DOHH2 (cell line): ENCODE results near the gene WRAP53.

ENCODE experiments used
- H3F3A ChIP-seq: fragments of 200-600 bp; sonication (generic), shearing (Covaris generic); 2 replicates; pipeline ENCODE4 v1.6.0; 2016; ENCODE audit warnings: antibody characterized with exemption, mild to moderate bottlenecking; ENCODE audit not compliant: control insufficient read depth, insufficient read depth
- H3K27ac ChIP-seq: fragments of 200-600 bp; sonication (generic); 2 replicates; pipeline ENCODE4 v1.5.1; 2014; ENCODE audit warnings: low read depth, mild to moderate bottlenecking, low read length, moderate library complexity
- H3K27me3 ChIP-seq: fragments of 200-600 bp; sonication (generic); 2 replicates; pipeline ENCODE4 v1.6.1; 2014; ENCODE audit warnings: mild to moderate bottlenecking, low read length, mixed read lengths; ENCODE audit not compliant: control insufficient read depth
- H3K36me3 ChIP-seq: fragments of 200-600 bp; sonication (generic); 2 replicates; pipeline ENCODE4 v1.6.1; 2014; ENCODE audit warnings: mild to moderate bottlenecking, low read length, moderate library complexity, mixed read lengths; ENCODE audit not compliant: control insufficient read depth
- H3K4me1 ChIP-seq: fragments of 200-600 bp; sonication (generic); 2 replicates; pipeline ENCODE4 v1.6.1; 2014; ENCODE audit warnings: mild to moderate bottlenecking, low read length, mixed read lengths; ENCODE audit not compliant: control insufficient read depth
- H3K4me2 ChIP-seq: fragments of 200-600 bp; sonication (generic); 2 replicates; pipeline ENCODE4 v1.6.0; 2014; ENCODE audit warnings: mild to moderate bottlenecking, low read length, moderate library complexity
- H3K4me3 ChIP-seq: fragments of 200-600 bp; sonication (generic); 2 replicates; pipeline ENCODE4 v1.5.1; 2014; ENCODE audit warnings: mild to moderate bottlenecking, low read length, mixed read lengths
- H3K79me2 ChIP-seq: fragments of 200-600 bp; sonication (generic); 2 replicates; pipeline ENCODE4 v1.6.1; 2014; ENCODE audit warnings: mild to moderate bottlenecking, low read length, mixed read lengths; ENCODE audit not compliant: control insufficient read depth
- H3K9me2 ChIP-seq: fragments of 200-600 bp; sonication (generic); replicated peaks from 2 replicates; pipeline ENCODE4 v1.6.1; 2014; ENCODE audit warnings: mild to moderate bottlenecking, low read length, mixed read lengths; ENCODE audit not compliant: control insufficient read depth
- H3K9me3 ChIP-seq: fragments of 200-600 bp; sonication (generic); 2 replicates; pipeline ENCODE4 v1.6.1; 2014; ENCODE audit warnings: antibody characterized with exemption, low read length, mixed read lengths; ENCODE audit not compliant: control insufficient read depth, insufficient read depth
- H4K20me1 ChIP-seq: fragments of 200-600 bp; sonication (generic); 2 replicates; pipeline ENCODE4 v1.6.0; 2014; ENCODE audit warnings: low read depth, mild to moderate bottlenecking, antibody characterized with exemption, low read length, moderate library complexity; ENCODE audit not compliant: control insufficient read depth, insufficient read depth
- CTCF ChIP-seq: fragments of 200-600 bp; sonication (generic); IDR thresholded peaks from one replicate; pipeline ENCODE4 v1.5.1; 2014; ENCODE audit warnings: antibody characterized with exemption, mild to moderate bottlenecking, low read depth, low read length; ENCODE audit not compliant: poor library complexity, severe bottlenecking
- EZH2phosphoT487 ChIP-seq: fragments of 200-600 bp; sonication (generic); IDR thresholded peaks from 2 replicates; pipeline ENCODE4 v1.6.1; 2017; ENCODE audit warnings: borderline replicate concordance, mild to moderate bottlenecking, antibody characterized with exemption, low read length, moderate library complexity, mixed read lengths

WRAP53 gene

GRCh38 chr17:7674934-7675333 is 13.3 kb upstream of the WRAP53 start:
- Histone ChIP-seq H3K36me3 (peaks cover 75% of the 10 kb centered on the region), H3K27me3 (no peaks in the 10 kb centered on the region), H3K79me2 (peaks cover 29% of the 10 kb centered on the region), H3K4me3 (no peak overlapping the region), H4K20me1 (no peaks in the 10 kb centered on the region), H3K9me3 (peaks cover 8% of the 10 kb centered on the region), H3K4me2 (no peak overlapping the region), H3F3A (no peaks in the 10 kb centered on the region), H3K27ac (no peak overlapping the region), H3K4me1 (no peaks in the 10 kb centered on the region), H3K9me2 (no peaks in the 10 kb centered on the region)
- TF ChIP-seq EZH2phosphoT487 (no peak), CTCF (no peak)

- H3K4me2 ChIP-seq = no peak overlapping the region
- H3K4me1 ChIP-seq = no peaks in the 10 kb centered on the region
- H3K9me3 ChIP-seq = peaks cover 8% of the 10 kb centered on the region
- H3K79me2 ChIP-seq = peaks cover 44% of the 10 kb centered on the region
- H3K36me3 ChIP-seq = peaks cover 63% of the 10 kb centered on the region
- H3K27ac ChIP-seq = no peak overlapping the region
- H3K27me3 ChIP-seq = no peaks in the 10 kb centered on the region
- no peaks in the 10 kb centered on the region for H3K9me2 ChIP-seq
- no peak overlapping the region for H3K4me3 ChIP-seq
- H3F3A ChIP-seq = no peaks in the 10 kb centered on the region
- H4K20me1 ChIP-seq = no peaks in the 10 kb centered on the region
- no peak for TF ChIP-seq CTCF
- no peak for TF ChIP-seq EZH2phosphoT487
These were observed 11.7 kb upstream of the WRAP53 start for GRCh38 chr17:7676533-7676932.

GRCh38 chr17:7677388-7678067 is 10.7 kb upstream of the WRAP53 start:
- Histone ChIP-seq H3K4me3 (no peak overlapping the region), H3K36me3 (peaks cover 60% of the 10 kb centered on the region), H3K4me1 (no peaks in the 10 kb centered on the region), H3F3A (no peaks in the 10 kb centered on the region), H4K20me1 (peaks cover 2% of the 10 kb centered on the region; the same call in 1 of the 2 replicates), H3K4me2 (no peak overlapping the region), H3K9me3 (peaks cover 8% of the 10 kb centered on the region), H3K27ac (no peak overlapping the region), H3K79me2 (peaks cover 54% of the 10 kb centered on the region), H3K27me3 (no peaks in the 10 kb centered on the region), H3K9me2 (no peaks in the 10 kb centered on the region)
- TF ChIP-seq CTCF (no peak), EZH2phosphoT487 (no peak)
